Hair follicle dermal papilla cell (primary cell): Measurements from ENCODE around the gene LTV1. TPM values are rescaled to one million over a fixed set of nuclear protein-coding genes. Genes with fewer than 3 reads are reported as not detected.

Source experiments
- small RNA-seq: library from RNA; depleted of rRNA; stranded (forward); fragments of <200 nt; gene quantifications from one replicate; pipeline ENCODE3, GENCODE V24; 2012
- total RNA-seq: library from RNA; depleted of rRNA; stranded (reverse); fragments of >200 nt; gene quantifications from 2 replicates; pipeline ENCODE4 v1.2.3, GENCODE V29; 2012

The LTV1 gene, protein sequence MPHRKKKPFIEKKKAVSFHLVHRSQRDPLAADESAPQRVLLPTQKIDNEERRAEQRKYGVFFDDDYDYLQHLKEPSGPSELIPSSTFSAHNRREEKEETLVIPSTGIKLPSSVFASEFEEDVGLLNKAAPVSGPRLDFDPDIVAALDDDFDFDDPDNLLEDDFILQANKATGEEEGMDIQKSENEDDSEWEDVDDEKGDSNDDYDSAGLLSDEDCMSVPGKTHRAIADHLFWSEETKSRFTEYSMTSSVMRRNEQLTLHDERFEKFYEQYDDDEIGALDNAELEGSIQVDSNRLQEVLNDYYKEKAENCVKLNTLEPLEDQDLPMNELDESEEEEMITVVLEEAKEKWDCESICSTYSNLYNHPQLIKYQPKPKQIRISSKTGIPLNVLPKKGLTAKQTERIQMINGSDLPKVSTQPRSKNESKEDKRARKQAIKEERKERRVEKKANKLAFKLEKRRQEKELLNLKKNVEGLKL
- 11.8 and 12.9 TPM in 2 replicates for total RNA-seq

DNA sequence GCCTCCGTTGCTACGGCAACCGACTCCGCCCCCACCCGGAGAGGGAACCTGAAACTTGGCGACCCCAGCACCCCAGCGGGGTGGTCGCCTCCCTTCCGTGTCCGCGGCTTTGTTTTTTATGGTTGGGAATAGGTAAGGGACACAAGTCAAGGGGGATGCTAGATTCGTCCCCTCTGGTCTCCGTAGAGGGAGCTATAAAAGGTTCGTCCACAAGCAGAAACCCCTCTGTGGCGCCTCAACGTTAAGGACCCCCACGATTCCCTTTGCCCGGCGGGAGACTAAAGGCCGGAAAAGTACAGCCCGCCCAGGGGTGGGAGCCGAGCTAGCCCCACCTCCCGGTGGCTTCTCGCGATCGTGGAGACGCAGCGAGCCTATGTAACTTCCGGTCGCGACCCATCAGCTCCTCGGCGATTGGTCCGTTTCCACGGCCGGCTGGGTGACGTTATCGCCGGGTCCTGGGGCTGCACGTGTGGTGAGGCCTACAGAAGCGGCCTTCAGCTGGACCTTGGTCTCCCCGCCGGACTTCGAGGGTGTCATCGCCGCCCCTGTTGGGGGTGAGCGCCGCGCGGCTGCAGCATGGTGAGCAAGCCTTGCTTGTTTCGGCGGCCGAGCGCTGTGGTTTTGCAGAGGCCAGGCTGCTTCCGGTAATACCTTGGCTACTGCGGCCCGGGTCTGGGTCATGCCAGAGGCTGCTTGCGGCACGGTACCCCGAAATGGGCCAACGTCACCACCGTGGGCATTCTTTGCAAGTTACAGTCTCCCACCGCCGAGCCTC is at the start of gene LTV1:
TSS of gene LTV1 (plus strand) at position 437 of the 775 bp plus-strand sequence. CDS start at position 577, 140 bp downstream.

DNA sequence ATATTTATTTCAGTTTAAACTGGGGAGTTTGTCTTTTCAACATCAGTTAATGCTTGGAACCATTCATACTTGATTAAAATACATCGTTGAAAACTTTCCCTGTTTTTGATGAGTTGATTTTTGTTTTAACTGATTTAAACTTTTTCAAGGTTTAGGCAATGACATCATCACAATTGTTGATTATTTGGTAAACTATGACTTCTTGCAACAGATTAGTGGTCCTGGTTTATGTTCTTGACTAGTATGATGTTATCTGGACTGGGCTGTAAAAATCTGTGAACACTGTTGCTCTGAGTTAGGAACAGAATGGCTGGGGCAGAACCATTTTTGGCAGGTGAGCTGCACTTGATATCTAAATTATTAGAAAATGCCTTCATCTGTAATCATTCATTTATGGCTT is 21.1 kb downstream of the LTV1 start, which contains the start of gene ZC2HC1B:
TSS of gene ZC2HC1B (plus strand) at position 241 of the 400 bp plus-strand sequence. CDS start at position 307, 66 bp downstream.

Small RNA genes within 50 kb of the gene (small RNA-seq; reads per million reads assigned to genes)
- gene ZC2HC1B = not detected

Other genes starting within 250 kb of the LTV1 start
- 54.8 and 70.2 TPM in 2 replicates for gene PHACTR2, start 165.4 kb upstream of the LTV1 start, total RNA-seq
- 0.16 TPM in 1 of 2 replicates, not detected in the other for gene ZC2HC1B, start 21.1 kb downstream of the LTV1 start, total RNA-seq
- 25.6 and 36.2 TPM in 2 replicates for gene PLAGL1, start 164.9 kb downstream of the LTV1 start, total RNA-seq